H1 (cell line): Measurements from ENCODE around the gene PRKCSH. TPM values are rescaled to one million over a fixed set of nuclear protein-coding genes. Genes with fewer than 3 reads are reported as not detected.

ENCODE experiments used
- CTCF ChIA-PET: fragments of 300-600 bp; sonication (Branson Sonifier 250); formaldehyde crosslinking; loops from one replicate; lab custom pipeline; 2021; ENCODE audit not compliant: partially characterized antibody; lab: Charles Lee
- POLR2A ChIA-PET: fragments of 300-600 bp; sonication (Branson Sonifier 250); formaldehyde crosslinking; loops from one replicate; lab custom pipeline; 2021; ENCODE audit warnings: inconsistent platforms; ENCODE audit not compliant: partially characterized antibody; lab: Charles Lee
- DNase-seq, 2 experiments: peaks; one replicate each; pipeline versions ENCODE4 v3.0.0 to v3.0.0-alpha.2; 2010 to 2022; ENCODE audit warnings: low spot score in 2 of 2, low read depth in 1 of 2, mixed read lengths in 1 of 2
- FAIRE-seq: peaks from 2 replicates; lab custom pipeline; 2011; peaks lifted over from hg19 to GRCh38; lab: Jason Lieb, UNC
- H2AFZ ChIP-seq: 2 replicates; pipeline ENCODE4 v1.8.1; 2012; ENCODE audit warnings: low read length, inconsistent platforms
- H2AK5ac ChIP-seq: 2 replicates; pipeline ENCODE4 v1.6.1; 2013; ENCODE audit warnings: low read depth, low read length
- H2BK120ac ChIP-seq: replicated peaks from 2 replicates; pipeline ENCODE3; 2013; ENCODE audit warnings: low read depth, low read length, inconsistent platforms
- H2BK12ac ChIP-seq: 2 replicates; pipeline ENCODE4 v1.6.1; 2013; ENCODE audit warnings: low read depth, low read length
- H2BK15ac ChIP-seq: 2 replicates; pipeline ENCODE4 v1.6.1; 2013; ENCODE audit warnings: low read length
- H2BK20ac ChIP-seq: 2 replicates; pipeline ENCODE4 v1.6.1; 2013; ENCODE audit warnings: low read length
- H2BK5ac ChIP-seq: 2 replicates; pipeline ENCODE4 v1.6.1; 2013; ENCODE audit warnings: low read depth, low read length
- H3K14ac ChIP-seq: 2 replicates; pipeline ENCODE4 v1.6.1; 2013; ENCODE audit warnings: inconsistent platforms; ENCODE audit not compliant: insufficient read length
- H3K18ac ChIP-seq: 2 replicates; pipeline ENCODE4 v1.6.1; 2013; ENCODE audit warnings: low read length; ENCODE audit errors: extremely low read depth
- H3K23ac ChIP-seq: 2 replicates; pipeline ENCODE4 v1.6.1; 2013; ENCODE audit warnings: inconsistent platforms; ENCODE audit not compliant: insufficient read length
- H3K23me2 ChIP-seq: 2 replicates; pipeline ENCODE4 v1.6.1; 2013; ENCODE audit warnings: low read depth, low read length
- H3K27ac ChIP-seq: 2 replicates; pipeline ENCODE4 v1.6.1; 2011; ENCODE audit warnings: low read depth, low read length, inconsistent platforms
- H3K27me3 ChIP-seq, 4 experiments: replicated peaks in 1 of 4; 1 replicate in 1 of 4; 2 replicates in 3 of 4; pipeline versions ENCODE4 v1.6.1 to v1.8.1; 2011 to 2013; ENCODE audit warnings: low read length in 3 of 4, mild to moderate bottlenecking in 3 of 4, inconsistent platforms in 2 of 4, mixed read lengths in 2 of 4, moderate library complexity in 1 of 4; ENCODE audit not compliant: control insufficient read depth in 3 of 4, insufficient read depth in 3 of 4; ENCODE audit errors: extremely low read depth in 1 of 4
- H3K36me3 ChIP-seq, 4 experiments: 2 replicates each; pipeline versions ENCODE4 v1.6.1 to v1.8.1; 2011 to 2013; ENCODE audit warnings: mild to moderate bottlenecking in 4 of 4, low read length in 3 of 4, moderate library complexity in 2 of 4, control low read depth in 1 of 4, inconsistent platforms in 1 of 4; ENCODE audit not compliant: insufficient read depth in 4 of 4, control insufficient read depth in 2 of 4
- H3K4ac ChIP-seq: replicated peaks from 2 replicates; pipeline ENCODE3; 2013; ENCODE audit warnings: low read length, low read depth, mixed read lengths, inconsistent platforms; ENCODE audit not compliant: insufficient read length
- H3K4me1 ChIP-seq, 4 experiments: replicated peaks in 1 of 4; 1 replicate in 1 of 4; 2 replicates in 3 of 4; pipeline versions ENCODE4 v1.6.1 to v1.8.1; 2011 to 2013; ENCODE audit warnings: low read length in 3 of 4, inconsistent platforms in 2 of 4, mixed read lengths in 1 of 4; ENCODE audit not compliant: insufficient read depth in 4 of 4, control insufficient read depth in 3 of 4
- H3K4me2 ChIP-seq, 2 experiments: 2 replicates each; pipeline versions ENCODE4 v1.6.1 to v1.8.1; 2011 to 2013; ENCODE audit warnings: low read depth in 2 of 2, low read length in 2 of 2, control low read depth in 1 of 2, inconsistent platforms in 1 of 2, mild to moderate bottlenecking in 1 of 2; ENCODE audit not compliant: insufficient read depth in 1 of 2
- H3K4me3 ChIP-seq, 4 experiments: fragments of 200-600, 300-600 bp in 1 of 4; sonication (generic), shearing (Covaris generic), sonication (Bioruptor Twin) in 1 of 4; 2 replicates each; pipeline versions ENCODE4 v1.5.1 to v1.8.1; 2011 to 2016; ENCODE audit warnings: low read length in 4 of 4, low read depth in 3 of 4, control low read depth in 2 of 4, inconsistent platforms in 2 of 4, mild to moderate bottlenecking in 2 of 4, mixed read lengths in 1 of 4, moderate library complexity in 1 of 4; ENCODE audit not compliant: insufficient read depth in 2 of 4; ENCODE audit errors: extremely low read depth in 1 of 4
- H3K56ac ChIP-seq: replicated peaks from 2 replicates; pipeline ENCODE3; 2013; ENCODE audit warnings: low read depth, mild to moderate bottlenecking, mixed read lengths, low read length, inconsistent platforms; ENCODE audit not compliant: insufficient read length
- H3K79me1 ChIP-seq: 2 replicates; pipeline ENCODE4 v1.6.1; 2013; ENCODE audit warnings: low read depth, low read length, control low read depth
- H3K79me2 ChIP-seq, 2 experiments: 2 replicates each; pipeline versions ENCODE4 v1.6.1 to v1.8.1; 2012 to 2013; ENCODE audit warnings: low read length in 2 of 2, mild to moderate bottlenecking in 2 of 2, inconsistent platforms in 1 of 2; ENCODE audit not compliant: insufficient read depth in 2 of 2, control insufficient read depth in 1 of 2
- H3K9ac ChIP-seq, 4 experiments: replicated peaks in 1 of 4; 1 replicate in 1 of 4; 2 replicates in 3 of 4; pipeline versions ENCODE4 v1.6.1 to v1.8.1; 2011 to 2013; ENCODE audit warnings: low read depth in 3 of 4, low read length in 3 of 4, control low read depth in 2 of 4, mild to moderate bottlenecking in 2 of 4, moderate library complexity in 2 of 4, inconsistent platforms in 1 of 4; ENCODE audit errors: extremely low read depth in 1 of 4
- H3K9me3 ChIP-seq, 2 experiments: 2 replicates each; pipeline versions ENCODE4 v1.6.1 to v1.8.1; 2012 to 2013; ENCODE audit warnings: mild to moderate bottlenecking in 2 of 2, moderate library complexity in 2 of 2, control low read depth in 1 of 2, inconsistent platforms in 1 of 2, low read depth in 1 of 2, low read length in 1 of 2, mixed read lengths in 1 of 2; ENCODE audit not compliant: insufficient read depth in 2 of 2
- H4K20me1 ChIP-seq, 2 experiments: replicated peaks in 1 of 2; 2 replicates each; pipeline versions ENCODE3 to v1.8.1; 2011 to 2013; ENCODE audit warnings: inconsistent platforms in 2 of 2, low read length in 2 of 2, mild to moderate bottlenecking in 1 of 2; ENCODE audit not compliant: insufficient read depth in 2 of 2, control insufficient read depth in 1 of 2
- H4K5ac ChIP-seq: 2 replicates; pipeline ENCODE4 v1.6.1; 2013; ENCODE audit warnings: low read length, low read depth, mixed read lengths, inconsistent platforms; ENCODE audit not compliant: insufficient read length
- H4K8ac ChIP-seq: 2 replicates; pipeline ENCODE4 v1.8.0; 2013; ENCODE audit warnings: mild to moderate bottlenecking, moderate library complexity, low read length, inconsistent platforms; ENCODE audit not compliant: insufficient read depth; ENCODE audit errors: extremely low read depth
- H4K91ac ChIP-seq: replicated peaks from 2 replicates; pipeline ENCODE3; 2013; ENCODE audit warnings: low read length, mixed read lengths, inconsistent platforms; ENCODE audit not compliant: insufficient read length
- CBX5 ChIP-seq: fragments of 300-800, 300-1000 bp; sonication (generic); IDR thresholded peaks from 2 replicates; pipeline ENCODE4 v1.7.1; 2016; ENCODE audit warnings: antibody characterized with exemption, low read length, low read depth
- JUN ChIP-seq: IDR thresholded peaks from 2 replicates; pipeline ENCODE4 v1.6.1; 2011; ENCODE audit warnings: low read depth, mild to moderate bottlenecking, improper control_type of control experiment, low read length
- NANOG ChIP-seq: IDR thresholded peaks from 2 replicates; pipeline ENCODE4 v1.6.1; 2011; ENCODE audit warnings: low read length, low read depth, mild to moderate bottlenecking, inconsistent platforms; ENCODE audit not compliant: insufficient read depth, poor library complexity, severe bottlenecking
- RAD21 ChIP-seq, 2 experiments: IDR thresholded peaks in 1 of 2; conservative IDR thresholded peaks in 1 of 2; 2 replicates each; pipeline ENCODE4 v1.6.1; 2011; ENCODE audit warnings: low read depth in 2 of 2, low read length in 2 of 2, improper control_type of control experiment in 1 of 2, inconsistent platforms in 1 of 2, mild to moderate bottlenecking in 1 of 2, moderate library complexity in 1 of 2
- RBBP5 ChIP-seq: IDR thresholded peaks from 2 replicates; pipeline ENCODE4 v1.7.1; 2012; ENCODE audit warnings: low read depth, mild to moderate bottlenecking, inconsistent platforms, low read length, moderate library complexity, borderline replicate concordance
- WGBS, 2 experiments: shearing (Covaris generic) in 1 of 2; methylation state at CpG; one replicate each; pipeline versions ENCODE4 v1.1.6 to v1.1.7; 2013 to 2015; ENCODE audit warnings: low lambda C conversion rate in 2 of 2, mixed read lengths in 2 of 2, inconsistent platforms in 1 of 2, low coverage in 1 of 2, missing lambda C conversion rate in 1 of 2; ENCODE audit not compliant: insufficient replicate concordance in 2 of 2, insufficient coverage in 1 of 2, insufficient read length in 1 of 2; ENCODE audit errors: extremely low coverage in 1 of 2, missing lambda C conversion rate in 1 of 2; 5-methylcytosine and 5-hydroxymethylcytosine counted together
- polyA plus RNA-seq, 7 experiments: library from polyadenylated mRNA; depleted of rRNA in 3 of 7; stranded (reverse) in 5 of 7; unstranded in 2 of 7; fragments of >200 nt in 5 of 7; fragments of 200-250 nt in 2 of 7; gene quantifications; 1 replicate in 5 of 7; 2 replicates in 1 of 7; 4 replicates in 1 of 7; pipeline versions ENCODE4 v1.2.1 to v1.2.3, GENCODE V29; 2011 to 2013; ENCODE audit warnings: missing spikeins in 2 of 7, mixed read lengths in 2 of 7
- total RNA-seq: library from RNA; stranded (reverse); fragmentation: NEBNext Ultra II Directional; extraction: Animal tissue kit (Norgen Biotek cat#: 25700); gene quantifications from 2 replicates; pipeline ENCODE4 v1.2.1, GENCODE V29; 2021

Gene PRKCSH
- total and polyA plus RNA-seq, 2 of the 8 experiments (the other 6 are each of a cell fraction or from before 2014, with no cell fraction given), result 97.2 to 337 TPM

- H2BK12ac ChIP-seq, result no peak overlapping the region
- peaks cover 2% of the 10 kb centered on the region; the same call in 1 of the 2 replicates for H3K23me2 ChIP-seq
- no peak for TF ChIP-seq NANOG
- TF ChIP-seq RBBP5, result no peak
- no peak for TF ChIP-seq RAD21 (IDR thresholded peaks at IDR 0.05 in 1 of 2, conservative IDR thresholded peaks at IDR 0.05 in 1 of 2; ENCODE audit: low read depth in 2 of 2, low read length in 2 of 2)
- no peak for TF ChIP-seq JUN
- no peak for TF ChIP-seq CBX5
- no peak overlapping the region for H2BK15ac ChIP-seq
- H3K23ac ChIP-seq, result no peak overlapping the region
- peaks cover 0 to 28% (median 10%) of the 10 kb centered on the region in 4 experiments; a peak in 7 of 8 replicates for H3K36me3 ChIP-seq
- no peak overlapping the region for H4K8ac ChIP-seq
- H3K27ac ChIP-seq, result no peak overlapping the region
- no peak overlapping the region for H2BK120ac ChIP-seq
- H2AK5ac ChIP-seq, result no peak overlapping the region
- no peaks in the 10 kb centered on the region for H3K79me1 ChIP-seq
- peaks cover 0 to 2% (median 0%) of the 10 kb centered on the region in 4 experiments; a peak in 1 of 7 replicates for H3K4me1 ChIP-seq
- H3K56ac ChIP-seq, result no peak overlapping the region
- H2BK20ac ChIP-seq, result no peak overlapping the region
- ChIA-PET POLR2A (interaction anchor here (1.2 to 2.0 kb wide), 3 partner anchors 9 to 37 kb away, joined by 3 to 6 read pairs (median 6); no protein-coding TSS in a partner anchor), CTCF (interaction anchor here (1.1 to 3.5 kb wide), 3 partner anchors 9 to 19 kb away, joined by 3 to 11 read pairs (median 11); partner anchors contain the start of gene EPOR)
- no peak overlapping the region for H3K9ac ChIP-seq
- H3K4me3 ChIP-seq, result no peak overlapping the region
- no peak overlapping the region for H3K14ac ChIP-seq
- H3K4me2 ChIP-seq, result no peak overlapping the region
- no peak overlapping the region for H3K18ac ChIP-seq
- no peak overlapping the region for H2AFZ ChIP-seq
- H4K20me1 ChIP-seq, result no peaks in the 10 kb centered on the region
- H4K91ac ChIP-seq, result no peak overlapping the region
- H3K9me3 ChIP-seq, result no peaks in the 10 kb centered on the region
- no peaks in the 10 kb centered on the region for H3K27me3 ChIP-seq
- no peak overlapping the region for H3K4ac ChIP-seq
- no peak overlapping the region for H4K5ac ChIP-seq
- DNase-seq, result no peak
- no peaks in the 10 kb centered on the region for H3K79me2 ChIP-seq
- WGBS, 2 experiments, result 90% methylated on average over 9 of the region's 9 CpGs; no CpG with 5 or more reads in 1 of the 2 experiments
- FAIRE-seq, result no peak
- no peak overlapping the region for H2BK5ac ChIP-seq
These were observed 35.8 kb upstream of the PRKCSH start for GRCh38 chr19:11399667-11400066.
